HG03342 (cell line): ENCODE results near the gene THADA.

ENCODE experiments used
- ATAC-seq: cut with Tn5 transposase; IDR thresholded peaks from one replicate; pipeline ENCODE4 v1.9.1; 2021; ENCODE audit warnings: mild to moderate bottlenecking, moderate library complexity; ENCODE audit not compliant: unreplicated experiment

The THADA gene

DNA sequence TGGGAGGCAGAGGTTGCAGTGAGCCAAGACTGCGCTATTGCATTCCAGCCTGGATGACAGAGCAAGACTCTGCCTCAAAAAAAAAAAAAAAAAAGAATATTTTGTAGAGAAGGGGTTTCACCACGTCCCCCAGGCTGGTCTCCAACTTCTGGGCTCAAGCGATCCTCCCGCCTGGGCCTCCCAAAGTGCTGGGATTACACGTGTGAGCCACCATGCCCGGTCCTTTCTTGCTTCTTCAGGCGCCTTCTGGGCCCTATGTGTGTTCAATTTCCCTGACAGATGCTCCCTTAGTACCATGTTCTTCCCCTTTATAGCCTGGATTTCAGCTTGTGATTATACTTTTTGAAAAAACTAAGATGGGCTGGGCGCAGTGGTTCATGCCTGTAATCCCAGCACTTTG lies 379.2 kb downstream of the THADA start:
- no peak for ATAC-seq

DNA sequence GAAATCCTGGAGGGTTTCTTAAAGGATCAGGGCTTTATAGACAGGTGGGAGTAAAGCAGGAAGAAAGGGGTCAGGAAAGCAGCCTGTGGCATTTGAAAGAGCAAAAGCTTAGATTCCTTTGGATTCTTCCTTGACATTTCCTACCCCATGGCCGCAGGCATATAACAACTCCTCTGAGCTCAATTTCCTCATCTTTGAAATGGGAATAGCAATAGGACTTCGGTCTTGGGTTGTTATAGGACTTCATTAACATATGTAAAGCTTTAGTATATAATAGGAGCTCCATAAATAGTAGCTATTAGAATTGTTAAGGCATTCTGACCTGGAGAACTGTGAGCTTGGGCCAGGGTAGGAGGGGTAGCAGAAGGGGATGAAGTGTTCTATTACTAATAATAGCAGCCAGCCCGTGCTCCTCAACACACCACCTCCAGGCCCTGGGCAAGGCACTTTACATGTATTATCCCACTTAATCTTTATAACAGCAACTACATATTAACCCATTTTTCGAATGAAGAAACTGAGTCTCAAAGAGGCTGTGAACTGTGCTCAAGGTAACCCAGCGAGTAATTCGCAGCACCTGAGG lies 380.1 kb downstream of the THADA start:
- no peak for ATAC-seq

- no peak for ATAC-seq
These were observed 381.6 kb downstream of the THADA start for GRCh38 chr2:43214253-43214652.

GRCh38 chr2:43212931-43213330 lies 382.9 kb downstream of the THADA start:
- ATAC-seq: no peak

DNA sequence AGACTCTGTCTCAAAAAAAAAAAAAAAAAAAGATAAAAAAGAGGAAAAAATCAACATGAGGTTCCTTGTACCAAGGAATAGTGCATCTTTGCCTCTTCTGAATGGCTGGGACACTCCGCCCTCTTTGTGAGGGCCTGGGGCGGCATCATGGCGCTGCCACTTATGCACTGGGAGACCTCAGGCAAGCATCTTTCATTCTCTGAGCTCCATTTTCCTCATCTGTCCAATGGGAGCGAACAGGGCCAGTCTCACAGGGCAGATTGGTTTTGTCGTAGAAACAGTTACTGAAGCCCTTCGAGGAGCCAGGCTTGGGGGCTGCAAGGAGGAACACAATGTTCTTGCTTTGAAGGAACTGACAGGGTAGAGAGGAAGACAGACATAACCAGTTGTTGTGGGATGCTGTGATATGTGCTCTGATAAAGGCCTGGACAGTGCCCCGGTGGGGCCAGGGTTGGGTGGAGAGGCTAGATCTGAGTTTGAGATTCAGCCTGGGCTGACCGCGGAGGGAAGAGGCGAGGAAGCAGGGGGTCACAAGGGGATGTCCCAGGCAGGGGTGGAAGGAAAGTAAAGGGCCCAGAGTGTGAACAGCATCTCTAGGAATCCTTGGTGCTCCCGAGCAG lies 383.5 kb downstream of the THADA start:
- ATAC-seq: no peak

- ATAC-seq: no peak
These were observed 385.2 kb downstream of the THADA start for GRCh38 chr2:43210467-43211303.

DNA sequence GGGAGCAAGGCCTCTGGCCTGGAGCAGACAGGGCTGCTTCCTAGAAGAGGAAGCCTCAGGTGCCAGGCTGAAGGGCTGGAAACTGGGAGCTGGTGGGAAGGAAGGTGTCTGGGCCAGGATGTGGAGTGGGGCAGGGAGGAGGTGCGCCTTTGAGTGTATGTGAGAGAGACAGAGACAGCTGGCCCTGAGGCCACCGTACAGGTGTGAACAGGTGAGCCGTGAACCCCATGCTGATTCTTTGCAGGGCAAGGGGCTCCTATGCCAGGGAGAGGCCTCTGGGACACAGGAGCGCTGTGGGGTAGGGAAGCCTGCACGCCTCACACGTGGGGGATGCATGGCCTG lies 385.7 kb downstream of the THADA start:
- no peak for ATAC-seq

DNA sequence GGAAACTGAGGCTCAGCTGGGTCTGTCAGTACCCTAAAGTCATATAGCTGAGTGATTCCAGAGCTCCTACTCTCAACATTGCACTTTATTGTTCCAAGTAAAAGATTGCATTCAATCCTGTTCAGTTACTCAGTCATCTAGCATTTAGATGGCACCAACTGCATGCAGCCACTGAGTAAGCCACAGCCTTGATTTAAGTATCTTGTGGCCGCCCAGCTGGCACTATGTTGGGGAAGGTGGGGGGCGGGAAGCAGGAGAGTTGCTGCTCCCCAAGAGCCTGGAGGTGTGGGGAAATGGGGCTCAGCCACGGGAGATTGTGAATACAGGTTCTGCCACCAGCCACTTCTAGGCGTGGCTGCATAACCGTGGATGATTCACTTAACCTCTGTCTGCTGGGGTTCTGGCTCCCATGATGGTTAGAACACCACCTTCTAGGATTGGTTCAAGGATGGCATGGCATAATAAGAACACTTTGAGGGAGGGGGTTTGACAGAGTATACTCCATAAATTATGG lies 386.6 kb downstream of the THADA start:
- ATAC-seq: no peak

- ATAC-seq: no peak
These were observed 388.1 kb downstream of the THADA start for GRCh38 chr2:43207553-43208300.

GRCh38 chr2:43206602-43207001 lies 389.2 kb downstream of the THADA start:
- no peak for ATAC-seq

- no peak for ATAC-seq
These were observed 392.5 kb downstream of the THADA start for GRCh38 chr2:43203373-43203772.

GRCh38 chr2:43202289-43202688 lies 393.5 kb downstream of the THADA start:
- ATAC-seq: no peak

- ATAC-seq: no peak
These were observed 394.3 kb downstream of the THADA start for GRCh38 chr2:43201497-43201896.

DNA sequence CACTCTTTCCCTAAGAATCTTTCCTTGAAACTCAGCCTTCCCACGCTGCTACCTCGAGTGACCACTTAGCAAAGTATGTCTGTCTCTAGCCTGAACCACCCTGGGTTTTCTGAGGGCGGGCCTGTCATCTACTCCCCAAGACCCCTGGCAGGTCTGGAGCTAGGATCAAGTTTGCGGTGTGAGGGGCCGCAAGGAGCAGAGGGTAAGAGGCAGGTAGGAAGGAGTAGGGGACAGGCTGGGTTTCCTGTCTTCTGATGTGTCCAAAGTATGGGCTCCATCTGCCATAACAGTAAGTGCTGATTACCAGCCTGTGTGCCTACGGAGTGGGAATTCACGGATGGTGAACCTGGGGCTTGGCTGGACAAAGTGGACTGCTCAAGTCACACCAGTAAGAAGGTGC lies 394.8 kb downstream of the THADA start:
- no peak for ATAC-seq

DNA sequence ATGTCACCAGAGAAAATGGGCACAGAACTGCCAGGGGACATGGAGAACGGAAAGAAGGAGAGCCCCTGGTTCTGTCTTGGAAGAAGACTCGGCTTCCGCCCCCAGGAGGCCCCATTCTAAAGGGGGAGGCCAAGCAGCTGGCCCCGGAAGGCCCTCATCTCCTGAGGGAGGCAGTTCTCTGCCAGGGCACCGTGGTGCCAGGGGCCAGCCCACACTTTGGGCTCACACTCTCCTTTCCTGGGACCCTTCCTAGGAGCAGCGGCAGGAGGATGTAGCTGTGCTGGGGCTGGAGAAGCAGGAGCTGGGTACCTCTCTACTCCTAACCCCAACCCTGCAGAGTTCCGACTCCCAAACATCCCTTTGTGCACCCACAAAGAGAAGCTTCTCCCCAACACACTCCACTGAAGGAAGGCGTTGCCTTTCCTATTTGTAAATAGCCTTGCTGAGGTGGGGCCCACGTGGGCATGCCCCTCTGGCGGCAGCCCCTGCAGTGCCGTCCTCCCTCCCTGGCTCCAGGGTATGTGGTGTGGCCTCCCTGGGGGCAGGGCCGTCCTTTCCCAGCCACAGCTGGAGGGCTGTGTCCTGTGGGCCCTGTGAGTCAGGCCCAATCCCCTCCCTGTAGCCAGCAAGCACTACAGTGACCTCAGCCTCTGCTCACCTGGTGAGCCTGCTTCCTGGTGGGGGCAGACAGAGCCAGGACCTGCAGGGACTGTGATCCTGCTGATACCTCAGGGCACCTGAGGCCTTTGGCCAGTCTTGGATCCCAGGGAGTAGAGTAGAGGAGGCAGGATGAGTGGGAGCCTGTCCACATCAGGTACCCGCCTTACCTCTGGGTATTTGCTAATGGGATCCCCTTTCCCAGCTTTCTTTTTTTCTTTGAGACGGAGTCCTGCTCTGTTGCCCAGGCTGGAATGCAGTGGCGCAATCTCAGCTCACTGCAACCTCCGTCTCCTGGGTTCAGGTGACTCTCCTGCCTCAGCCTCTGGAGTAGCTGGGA lies 396.0 kb downstream of the THADA start:
- ATAC-seq: no peak

DNA sequence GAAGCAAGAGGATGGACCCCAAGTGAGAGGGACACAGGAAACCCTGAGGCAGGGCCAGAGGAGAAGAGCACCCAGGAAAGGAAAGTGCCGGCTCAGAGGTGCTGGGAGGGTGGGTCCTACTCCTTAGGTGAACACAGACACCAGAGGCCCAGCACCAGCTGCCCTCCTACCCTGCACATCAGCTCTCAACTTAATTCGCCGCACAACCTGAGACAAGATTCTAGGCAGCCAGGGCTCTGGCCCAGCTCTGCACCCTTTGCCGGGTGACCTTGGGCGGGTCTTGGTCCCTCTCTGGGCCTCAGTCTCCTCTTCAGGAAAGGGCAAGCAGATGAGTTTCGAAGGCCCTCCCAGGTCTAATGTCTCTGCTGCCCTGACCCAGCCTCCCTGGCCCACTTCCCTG lies 397.6 kb downstream of the THADA start:
- no peak for ATAC-seq

GRCh38 chr2:43197588-43197896 lies 398.3 kb downstream of the THADA start:
- ATAC-seq: no peak

DNA sequence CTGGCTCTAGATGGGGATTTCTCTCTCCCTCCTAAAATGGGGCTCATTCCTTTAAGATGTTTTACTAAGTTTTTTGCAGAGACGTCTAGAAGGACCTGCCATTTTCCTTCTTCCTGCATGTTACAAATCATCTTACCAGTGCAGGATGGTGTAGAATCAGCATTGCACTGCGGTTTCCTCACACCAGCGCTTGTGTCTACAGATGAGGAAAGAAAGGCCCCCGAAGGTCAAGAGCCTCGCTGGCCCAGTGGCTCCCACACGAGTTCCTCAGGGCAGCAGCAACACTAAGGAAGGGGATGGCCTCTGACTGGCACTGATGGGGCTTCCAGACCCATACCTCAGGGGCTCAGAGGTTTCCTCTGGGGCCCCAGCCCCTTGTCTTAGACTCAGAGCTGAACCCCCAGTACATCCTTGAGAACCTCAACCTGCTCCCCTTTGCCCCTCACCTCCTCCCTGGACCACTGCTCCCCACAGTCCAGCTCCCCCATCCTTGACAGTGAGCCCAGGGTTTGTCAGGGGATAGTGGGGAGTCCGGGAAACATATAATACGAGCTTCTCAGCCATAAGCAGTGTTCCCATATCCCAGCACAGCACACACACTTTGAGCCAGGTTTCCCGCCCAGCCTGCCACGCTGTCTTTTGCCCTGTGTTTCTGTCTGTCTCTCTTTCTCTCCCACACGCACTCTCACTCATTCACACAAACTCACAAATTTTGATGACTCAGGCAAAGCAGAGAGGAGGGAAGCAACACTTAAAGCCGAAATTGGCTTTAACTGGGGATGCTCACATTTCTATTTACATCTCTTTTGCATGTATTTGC lies 398.9 kb downstream of the THADA start:
- ATAC-seq: no peak

GRCh38 chr2:43194121-43194869 lies 401.5 kb downstream of the THADA start:
- ATAC-seq: peak; percentile 58
